Measurements from ENCODE around the gene CDV3.
"Not testable (repeated sequence)": the region's sequence is repeated elsewhere in the genome, so short reads cannot be mapped to it uniquely, and the experiment has no call there.

Gene CDV3

GRCh38 chr3:133573629-133574194, at the start of gene CDV3:
TSS of gene CDV3 (plus strand) at chr3:133573686. CDS start at chr3:133574045, 359 bp downstream.
- peak in 1 of 3 experiments; percentile 22 for DNase-seq (ENCODE audit: low read depth in 3 of 3)

DNA sequence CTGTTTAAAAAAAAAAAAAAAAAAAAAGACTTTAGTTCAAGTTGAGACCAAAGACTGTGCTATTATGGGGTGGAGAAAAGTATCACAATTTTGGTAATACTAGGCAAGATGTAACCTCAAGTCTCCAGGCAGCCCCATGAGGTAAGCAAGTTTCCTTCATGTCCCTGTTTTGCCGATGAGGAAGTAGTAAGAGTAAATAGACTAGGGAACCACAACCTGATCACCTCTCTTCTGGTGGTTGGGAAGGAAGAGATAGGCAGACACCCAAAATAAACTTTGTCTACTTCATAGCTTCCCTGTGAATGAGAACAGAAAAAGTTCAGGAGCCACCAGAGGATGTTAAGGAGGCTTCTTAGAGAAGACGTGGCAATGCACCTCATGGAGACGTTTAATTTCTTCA, 49.7 kb upstream of the CDV3 start:
- DNase-seq (ENCODE audit: low read depth in 3 of 3): not testable (repeated sequence)

GRCh38 chr3:133525435-133525834, 48.1 kb upstream of the CDV3 start:
- DNase-seq (ENCODE audit: low read depth in 3 of 3): no peak

GRCh38 chr3:133527081-133527715, 46.3 kb upstream of the CDV3 start:
- no peak for DNase-seq (ENCODE audit: low read depth in 3 of 3)

- no peak for DNase-seq (ENCODE audit: low read depth in 3 of 3)
These were observed 43.7 kb upstream of the CDV3 start for GRCh38 chr3:133529809-133530208.

DNA sequence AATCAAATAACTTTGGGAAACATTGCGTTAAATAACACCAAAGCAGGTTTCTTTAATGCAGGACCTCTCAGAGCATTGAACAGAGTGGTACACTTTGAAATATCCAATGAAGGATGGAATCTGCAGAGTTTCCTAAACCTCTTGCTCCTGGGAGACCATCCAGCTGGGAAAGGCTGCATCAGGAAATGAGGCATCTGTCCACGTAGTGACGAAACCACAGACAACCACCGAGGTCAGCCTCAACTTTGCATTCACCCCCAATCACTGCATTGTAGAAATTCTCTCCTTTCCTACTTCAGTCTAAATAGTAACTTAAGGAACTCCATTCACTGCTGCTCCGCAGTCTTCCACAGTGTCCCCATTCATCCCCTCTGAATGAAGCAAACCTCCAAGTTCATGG, 41.5 kb upstream of the CDV3 start:
- DNase-seq (ENCODE audit: low read depth in 3 of 3): no peak

GRCh38 chr3:133532951-133533350, 40.5 kb upstream of the CDV3 start:
- DNase-seq (ENCODE audit: low read depth in 3 of 3): no peak

DNA sequence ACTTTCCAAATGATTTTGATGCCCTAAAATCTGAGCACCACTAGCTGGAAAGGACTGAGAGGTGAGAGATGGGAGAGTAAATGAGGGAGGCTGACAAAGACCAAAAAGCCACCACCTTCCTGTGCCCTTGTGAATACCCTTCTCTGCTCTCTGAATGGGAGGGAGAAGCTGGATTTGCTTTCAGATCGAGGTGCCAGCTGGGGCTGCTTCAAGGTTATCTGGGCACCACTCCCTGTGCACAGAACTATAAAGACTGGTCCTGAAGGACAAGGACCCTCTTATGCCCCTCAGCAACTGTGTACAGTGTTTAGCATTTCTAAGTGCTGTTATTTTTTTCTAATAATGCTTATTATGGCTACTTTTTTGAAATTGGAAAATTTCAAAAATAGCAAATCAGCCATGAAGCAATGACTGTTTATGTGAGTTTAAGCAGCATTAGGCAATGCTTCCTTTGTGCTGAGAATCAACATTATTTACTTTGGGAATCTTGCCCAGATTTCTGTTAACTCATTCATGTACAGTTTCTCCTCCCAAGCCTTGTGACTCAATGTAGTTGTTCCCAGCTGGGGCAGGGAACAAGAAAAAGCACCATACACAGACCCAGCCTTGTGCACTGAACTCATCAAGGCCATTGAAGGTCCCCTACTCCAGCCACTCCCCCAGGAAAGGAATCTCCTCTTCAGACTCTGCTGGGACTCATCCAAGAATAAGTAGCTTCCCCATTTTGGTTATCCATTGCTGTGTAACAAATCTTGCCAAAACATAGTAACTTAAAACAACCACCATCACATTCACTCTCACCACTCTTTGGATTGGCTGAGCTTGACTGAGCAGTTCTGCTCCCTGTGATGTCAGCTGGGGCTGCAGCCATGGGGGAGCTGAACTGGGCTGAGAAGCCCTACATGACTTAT, 37.3 kb upstream of the CDV3 start:
- no peak for DNase-seq (ENCODE audit: low read depth in 3 of 3)

GRCh38 chr3:133537131-133537530, 36.4 kb upstream of the CDV3 start:
- not testable (repeated sequence) for DNase-seq (ENCODE audit: low read depth in 3 of 3)

DNA sequence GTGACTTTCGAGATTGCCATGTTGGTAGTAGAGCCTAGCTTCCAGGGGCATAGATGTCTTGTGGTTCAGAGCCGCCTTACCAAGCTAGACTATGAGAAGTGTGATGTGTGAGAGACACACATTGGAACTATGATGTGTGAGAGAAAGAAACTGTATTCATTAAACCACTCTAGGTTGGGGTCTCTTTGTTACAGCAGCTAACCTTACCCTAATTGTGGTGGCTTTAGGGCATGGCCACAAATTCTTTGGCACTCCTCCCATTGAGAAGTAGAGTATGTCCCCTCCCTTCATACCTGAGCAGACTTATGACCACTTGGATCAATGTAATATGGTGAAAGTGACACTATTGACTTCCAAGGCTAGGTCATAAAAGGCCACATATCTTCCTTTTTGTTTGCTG, 35.3 kb upstream of the CDV3 start:
- DNase-seq (ENCODE audit: low read depth in 3 of 3): no peak

GRCh38 chr3:133540896-133541674, 32.4 kb upstream of the CDV3 start:
- no peak for DNase-seq (ENCODE audit: low read depth in 3 of 3)

DNA sequence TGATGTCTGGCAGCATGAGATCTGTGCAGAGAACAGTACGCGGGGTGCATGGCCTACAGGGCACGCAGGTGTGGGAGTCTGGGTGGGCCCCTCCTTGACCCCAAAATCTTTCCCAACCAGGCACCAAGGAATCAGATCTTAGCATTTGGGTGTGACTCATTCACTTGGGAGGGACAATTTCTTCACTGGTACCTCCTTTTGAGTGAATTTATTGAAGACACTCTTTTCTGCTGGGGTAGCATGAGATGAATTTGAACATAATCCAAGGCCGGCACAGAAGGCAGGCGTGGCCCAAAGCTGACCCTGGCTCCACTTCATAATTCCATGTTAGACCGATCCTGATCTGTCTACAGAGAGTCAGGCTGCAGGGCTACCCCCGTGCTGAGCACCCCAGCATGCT, 30.6 kb upstream of the CDV3 start:
- DNase-seq (ENCODE audit: low read depth in 3 of 3): no peak

- not testable (repeated sequence) for DNase-seq (ENCODE audit: low read depth in 3 of 3)
These were observed 28.5 kb upstream of the CDV3 start for GRCh38 chr3:133544983-133545382.

- no peak for DNase-seq (ENCODE audit: low read depth in 3 of 3)
These were observed 25.9 kb upstream of the CDV3 start for GRCh38 chr3:133547432-133548041.

DNA sequence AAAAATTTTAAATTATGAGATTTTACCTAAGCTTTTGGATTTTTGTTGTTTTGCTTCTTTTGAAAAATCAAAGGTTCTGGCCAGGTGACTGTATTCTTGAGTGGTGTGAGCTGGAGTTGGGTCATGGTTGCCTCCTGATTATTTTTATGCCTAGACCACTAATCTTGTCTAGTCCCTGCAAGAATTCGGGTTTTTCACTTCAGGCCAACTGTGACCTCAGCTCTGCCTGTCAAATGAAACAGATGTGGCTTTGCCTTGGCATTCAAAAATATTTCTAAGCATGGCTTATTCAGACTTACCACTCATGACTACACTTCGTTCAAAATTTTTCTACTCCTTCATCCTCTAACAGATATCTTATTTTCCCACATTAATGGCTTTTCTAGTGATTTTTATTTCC, 25.4 kb upstream of the CDV3 start:
- DNase-seq (ENCODE audit: low read depth in 3 of 3): no peak

GRCh38 chr3:133549565-133549964, 23.9 kb upstream of the CDV3 start:
- no peak for DNase-seq (ENCODE audit: low read depth in 3 of 3)

GRCh38 chr3:133551589-133551988, 21.9 kb upstream of the CDV3 start:
- not testable (repeated sequence) for DNase-seq (ENCODE audit: low read depth in 3 of 3)

GRCh38 chr3:133561679-133562078, 11.8 kb upstream of the CDV3 start:
- no peak for DNase-seq (ENCODE audit: low read depth in 3 of 3)

DNA sequence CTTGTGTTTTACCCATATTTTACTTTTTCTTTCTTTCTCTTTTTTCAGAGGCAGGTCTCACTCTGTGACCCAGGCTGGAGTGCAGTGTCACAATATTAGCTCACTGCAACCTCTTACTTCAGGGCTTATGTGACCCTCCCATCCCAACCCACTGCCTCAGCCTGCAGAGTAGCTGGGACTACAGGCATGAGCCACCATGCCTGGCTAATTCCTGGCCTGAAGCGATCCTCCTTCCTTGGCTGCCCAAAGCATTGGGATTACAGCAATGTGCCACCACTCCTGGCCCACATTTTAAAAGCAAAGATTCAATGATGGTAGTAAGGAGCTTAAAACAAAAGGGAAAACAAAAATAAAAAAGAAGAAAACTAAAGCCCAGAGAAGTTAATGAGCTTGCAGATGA, 11.1 kb upstream of the CDV3 start:
- no peak for DNase-seq (ENCODE audit: low read depth in 3 of 3)

- no peak for DNase-seq (ENCODE audit: low read depth in 3 of 3)
These were observed 10.3 kb upstream of the CDV3 start for GRCh38 chr3:133563186-133563591.

- no peak for DNase-seq (ENCODE audit: low read depth in 3 of 3)
These were observed 9.7 kb upstream of the CDV3 start for GRCh38 chr3:133563816-133564215.

Data from stimulated activated CD4-positive, alpha-beta T cell treated with anti-CD3 and anti-CD28 coated beads, TNF-alpha, amount 100 ng/mL, for 24 hours (primary cell).